Measurements from ENCODE around the gene PRKCZ.
A peak's percentile ranks its signal among the peaks of the same experiment; 100 is the strongest.

PRKCZ gene

GRCh38 chr1:2155147-2155598 lies 105.0 kb downstream of the PRKCZ start:
- no peaks in the 10 kb centered on the region for H3K27me3 ChIP-seq
- no peaks in the 10 kb centered on the region for H3K36me3 ChIP-seq
- no peaks in the 10 kb centered on the region for H3K9me3 ChIP-seq
- no peak overlapping the region for H3K27ac ChIP-seq
- H3K4me1 ChIP-seq (ENCODE audit: control insufficient read depth in 1 of 2, insufficient read depth in 1 of 2, low read depth in 1 of 2, low read length in 1 of 2), result peaks cover 52 to 53% of the 10 kb centered on the region in 2 experiments
- H3K4me3 ChIP-seq (ENCODE audit: low read depth in 1 of 2, low read length in 1 of 2), result no peak overlapping the region
- no peak for TF ChIP-seq CTCF (IDR thresholded peaks at IDR 0.05)

GRCh38 chr1:2155788-2156187 lies 105.6 kb downstream of the PRKCZ start:
- no peaks in the 10 kb centered on the region for H3K27me3 ChIP-seq
- peaks cover 46 to 47% of the 10 kb centered on the region in 2 experiments for H3K4me1 ChIP-seq (ENCODE audit: control insufficient read depth in 1 of 2, insufficient read depth in 1 of 2, low read depth in 1 of 2, low read length in 1 of 2)
- no peaks in the 10 kb centered on the region for H3K36me3 ChIP-seq
- TF ChIP-seq CTCF (IDR thresholded peaks at IDR 0.05), result no peak
- peak overlapping the region; percentile 25 for H3K27ac ChIP-seq
- H3K9me3 ChIP-seq, result no peaks in the 10 kb centered on the region
- no peak overlapping the region for H3K4me3 ChIP-seq (ENCODE audit: low read depth in 1 of 2, low read length in 1 of 2)

- Histone ChIP-seq H3K4me3 (ENCODE audit: low read depth in 1 of 2, low read length in 1 of 2) (no peak overlapping the region), H3K27ac (no peak overlapping the region), H3K36me3 (no peaks in the 10 kb centered on the region), H3K4me1 (ENCODE audit: control insufficient read depth in 1 of 2, insufficient read depth in 1 of 2, low read depth in 1 of 2, low read length in 1 of 2) (peaks cover 35 to 36% of the 10 kb centered on the region in 2 experiments), H3K27me3 (no peaks in the 10 kb centered on the region), H3K9me3 (no peaks in the 10 kb centered on the region)
- no peak for TF ChIP-seq CTCF (IDR thresholded peaks at IDR 0.05)
Measured at GRCh38 chr1:2156866-2157265, 106.7 kb downstream of the PRKCZ start.

- Histone ChIP-seq H3K27ac (peak overlapping the region; percentile 76), H3K36me3 (no peaks in the 10 kb centered on the region), H3K9me3 (no peaks in the 10 kb centered on the region), H3K4me3 (ENCODE audit: low read depth in 1 of 2, low read length in 1 of 2) (no peak overlapping the region), H3K4me1 (ENCODE audit: control insufficient read depth in 1 of 2, insufficient read depth in 1 of 2, low read depth in 1 of 2, low read length in 1 of 2) (peaks cover 30 to 31% of the 10 kb centered on the region in 2 experiments), H3K27me3 (no peaks in the 10 kb centered on the region)
- no peak for TF ChIP-seq CTCF (IDR thresholded peaks at IDR 0.05)
Measured at GRCh38 chr1:2157856-2158255, 107.6 kb downstream of the PRKCZ start.

GRCh38 chr1:2158272-2158671 lies 108.1 kb downstream of the PRKCZ start:
- H3K27me3 ChIP-seq, result no peaks in the 10 kb centered on the region

More at GRCh38 chr1:2158272-2158671, 108.1 kb downstream of the PRKCZ start:
- TF ChIP-seq CTCF (IDR thresholded peaks at IDR 0.05), result no peak
- Histone ChIP-seq H3K4me3 (ENCODE audit: low read depth in 1 of 2, low read length in 1 of 2) (no peak overlapping the region), H3K9me3 (no peaks in the 10 kb centered on the region), H3K36me3 (no peaks in the 10 kb centered on the region), H3K27ac (peak overlapping the region; percentile 76), H3K4me1 (ENCODE audit: control insufficient read depth in 1 of 2, insufficient read depth in 1 of 2, low read depth in 1 of 2, low read length in 1 of 2) (peaks cover 29 to 31% of the 10 kb centered on the region in 2 experiments)
